GM19463 (cell line): ENCODE measurements around the gene RPL37.
"Not testable (repeated sequence)": the region's sequence is repeated elsewhere in the genome, so short reads cannot be mapped to it uniquely, and the experiment has no call there.

ENCODE experiments used
- ATAC-seq: cut with Tn5 transposase; IDR thresholded peaks from one replicate; pipeline ENCODE4 v1.9.1; 2021; ENCODE audit warnings: mild to moderate bottlenecking, moderate library complexity; ENCODE audit not compliant: unreplicated experiment

The RPL37 gene

GRCh38 chr5:40834391-40834848 is 602 bp downstream of the RPL37 start:
- ATAC-seq = no peak

GRCh38 chr5:40833712-40834229 is 1.3 kb downstream of the RPL37 start:
- no peak for ATAC-seq

- no peak for ATAC-seq
Observed at GRCh38 chr5:40832345-40832744, 2.7 kb downstream of the RPL37 start.

GRCh38 chr5:40831346-40832210 is 3.4 kb downstream of the RPL37 start:
- ATAC-seq = no peak

GRCh38 chr5:40829748-40830533 is 5.1 kb downstream of the RPL37 start:
- ATAC-seq = no peak

GRCh38 chr5:40828690-40829661 is 6.0 kb downstream of the RPL37 start:
- ATAC-seq = no peak

- ATAC-seq = no peak
Observed at GRCh38 chr5:40828021-40828631, 6.9 kb downstream of the RPL37 start.

GRCh38 chr5:40827188-40827977 is 7.6 kb downstream of the RPL37 start:
- no peak for ATAC-seq

GRCh38 chr5:40826489-40827187 is 8.4 kb downstream of the RPL37 start:
- ATAC-seq = no peak

GRCh38 chr5:40825461-40826043 is 9.5 kb downstream of the RPL37 start:
- not testable (repeated sequence) for ATAC-seq

GRCh38 chr5:40823459-40823858 is 11.6 kb downstream of the RPL37 start:
- no peak for ATAC-seq

- no peak for ATAC-seq
Observed at GRCh38 chr5:40813698-40814281, 21.2 kb downstream of the RPL37 start.

GRCh38 chr5:40812125-40812524 is 22.9 kb downstream of the RPL37 start:
- no peak for ATAC-seq

GRCh38 chr5:40801771-40802562 is 33.1 kb downstream of the RPL37 start:
- no peak for ATAC-seq

- ATAC-seq = no peak
Observed at GRCh38 chr5:40799258-40799657, 35.8 kb downstream of the RPL37 start.

- ATAC-seq = no peak
Observed at GRCh38 chr5:40798801-40799210, 36.2 kb downstream of the RPL37 start.
